Liver (tissue), 9 donors: ENCODE results near the gene CDK5R2. TPM values are rescaled to one million over a fixed set of nuclear protein-coding genes. Genes with fewer than 3 reads are reported as not detected.

Source experiments
- DNase-seq: peaks from one replicate; pipeline ENCODE4 v3.0.0-alpha.2; 2017; ENCODE audit warnings: low spot score
- H3K27ac ChIP-seq, 2 donors: one replicate each; pipeline ENCODE4 v1.7.0; 2013; ENCODE audit warnings: inconsistent platforms in 2 of 2, low read length in 2 of 2, control low read depth in 1 of 2, low read depth in 1 of 2, mild to moderate bottlenecking in 1 of 2
- H3K27me3 ChIP-seq, 4 donors: one replicate each; pipeline versions ENCODE4 v1.6.1 to v1.7.0; 2013; ENCODE audit warnings: low read length in 3 of 4, inconsistent platforms in 1 of 4, mild to moderate bottlenecking in 1 of 4, moderate library complexity in 1 of 4; ENCODE audit not compliant: control insufficient read depth in 4 of 4, insufficient read depth in 4 of 4
- H3K36me3 ChIP-seq, 4 donors: one replicate each; pipeline versions ENCODE4 v1.6.1 to v1.7.0; 2013; ENCODE audit warnings: low read length in 3 of 4, mild to moderate bottlenecking in 3 of 4, low read depth in 1 of 4, moderate library complexity in 1 of 4; ENCODE audit not compliant: control insufficient read depth in 4 of 4, insufficient read depth in 3 of 4
- H3K4me1 ChIP-seq, 4 donors: one replicate each; pipeline versions ENCODE4 v1.6.1 to v1.7.0; 2013; ENCODE audit warnings: low read length in 3 of 4, mild to moderate bottlenecking in 3 of 4, moderate library complexity in 1 of 4; ENCODE audit not compliant: control insufficient read depth in 4 of 4, insufficient read depth in 4 of 4
- H3K4me3 ChIP-seq, 3 donors: one replicate each; pipeline versions ENCODE4 v1.6.1 to v1.7.0; 2013; ENCODE audit warnings: low read length in 3 of 3, control low read depth in 1 of 3, low read depth in 1 of 3, mild to moderate bottlenecking in 1 of 3
- H3K9ac ChIP-seq, 2 donors: one replicate each; pipeline ENCODE4 v1.7.0; 2013; ENCODE audit warnings: low read length in 2 of 2, mild to moderate bottlenecking in 2 of 2, moderate library complexity in 2 of 2, control low read depth in 1 of 2, low read depth in 1 of 2
- H3K9me3 ChIP-seq, 4 donors: one replicate each; pipeline versions ENCODE4 v1.6.1 to v1.7.0; 2013; ENCODE audit warnings: low read length in 3 of 4; ENCODE audit not compliant: control insufficient read depth in 4 of 4
- EGR1 ChIP-seq, 2 donors: IDR thresholded peaks; 2 replicates each; pipeline ENCODE4 v1.6.1; 2016 to 2018; ENCODE audit warnings: antibody characterized with exemption in 2 of 2, low read depth in 2 of 2
- FOXA1 ChIP-seq: IDR thresholded peaks from 2 replicates; pipeline ENCODE4 v1.6.1; 2016; ENCODE audit warnings: antibody characterized with exemption
- FOXA2 ChIP-seq: IDR thresholded peaks from 2 replicates; pipeline ENCODE4 v1.6.1; 2016; ENCODE audit warnings: antibody characterized with exemption
- GABPA ChIP-seq, 2 donors: IDR thresholded peaks in 1 of 2; conservative IDR thresholded peaks in 1 of 2; 2 replicates each; pipeline ENCODE4 v1.6.1; 2016; ENCODE audit warnings: antibody characterized with exemption in 2 of 2, mild to moderate bottlenecking in 1 of 2, moderate library complexity in 1 of 2
- HNF4A ChIP-seq, 2 donors: conservative IDR thresholded peaks; 2 replicates each; pipeline ENCODE4 v1.6.1; 2016; ENCODE audit warnings: antibody characterized with exemption in 2 of 2, mild to moderate bottlenecking in 2 of 2
- HNF4G ChIP-seq: IDR thresholded peaks from 2 replicates; pipeline ENCODE4 v1.6.1; 2016; ENCODE audit warnings: antibody characterized with exemption
- JUND ChIP-seq, 2 donors: IDR thresholded peaks; 2 replicates each; pipeline ENCODE4 v1.6.1; 2016; ENCODE audit warnings: antibody characterized with exemption in 2 of 2
- NR2F2 ChIP-seq: IDR thresholded peaks from 2 replicates; pipeline ENCODE4 v1.6.1; 2016; ENCODE audit warnings: antibody characterized with exemption
- REST ChIP-seq: IDR thresholded peaks from 2 replicates; pipeline ENCODE4 v1.6.1; 2016; ENCODE audit warnings: antibody characterized with exemption, mild to moderate bottlenecking
- RXRA ChIP-seq, 2 donors: IDR thresholded peaks; 2 replicates each; pipeline ENCODE4 v1.6.1; 2017 to 2018; ENCODE audit warnings: antibody characterized with exemption in 2 of 2, mild to moderate bottlenecking in 1 of 2
- SP1 ChIP-seq: IDR thresholded peaks from 2 replicates; pipeline ENCODE4 v1.6.1; 2018; ENCODE audit warnings: antibody characterized with exemption, mild to moderate bottlenecking
- TAF1 ChIP-seq: conservative IDR thresholded peaks from 2 replicates; pipeline ENCODE4 v1.6.1; 2016; ENCODE audit warnings: antibody characterized with exemption, mild to moderate bottlenecking
- YY1 ChIP-seq: IDR thresholded peaks from 2 replicates; pipeline ENCODE4 v1.6.1; 2016; ENCODE audit warnings: antibody characterized with exemption, mild to moderate bottlenecking
- ZBTB33 ChIP-seq: IDR thresholded peaks from 2 replicates; pipeline ENCODE4 v1.6.1; 2016; ENCODE audit warnings: antibody characterized with exemption
- WGBS: extraction: QIAGEN DNeasy Blood & Tissue Kit; methylation state at CpG from one replicate; pipeline ENCODE4 v1.1.7; 2013; 5-methylcytosine and 5-hydroxymethylcytosine counted together
- polyA plus RNA-seq, 2 donors: library from polyadenylated mRNA; stranded (reverse) in 1 of 2; unstranded in 1 of 2; fragments of 200-250 nt in 1 of 2; fragments of >200 nt in 1 of 2; fragmentation: Nextera tagmentation in 1 of 2; extraction: Ambion mirVana in 1 of 2; gene quantifications; one replicate each; pipeline versions ENCODE4 v1.2.1 to v1.2.3, GENCODE V29; 2013 to 2015
- total RNA-seq, 2 donors: library from RNA; depleted of rRNA; stranded (reverse); fragments of >200 nt; gene quantifications; one replicate each; pipeline ENCODE4 v1.2.3, GENCODE V29; 2014
- TF ChIP-seq, protein P1 (sequence below): IDR thresholded peaks from 2 replicates; pipeline ENCODE4 v1.6.1; 2016; ENCODE audit warnings: antibody characterized with exemption
- TF ChIP-seq, protein P2 (sequence below): fragments of 150-350 bp; IDR thresholded peaks from 2 replicates; pipeline ENCODE4 v1.5.1; 2017; ENCODE audit warnings: improper control_type of control experiment, low read depth, low read length; ENCODE audit not compliant: missing input control
- TF ChIP-seq, protein P3 (sequence below): IDR thresholded peaks from 2 replicates; pipeline ENCODE4 v1.6.1; 2016; ENCODE audit warnings: antibody characterized with exemption
- donor health status: healthy.
- donor health status: healthy.
- donor health status: healthy.
- donor health status: healthy.
- donor health status: healthy.

The CDK5R2 gene
- total and polyA plus RNA-seq, 4 donors: not detected

DNA sequence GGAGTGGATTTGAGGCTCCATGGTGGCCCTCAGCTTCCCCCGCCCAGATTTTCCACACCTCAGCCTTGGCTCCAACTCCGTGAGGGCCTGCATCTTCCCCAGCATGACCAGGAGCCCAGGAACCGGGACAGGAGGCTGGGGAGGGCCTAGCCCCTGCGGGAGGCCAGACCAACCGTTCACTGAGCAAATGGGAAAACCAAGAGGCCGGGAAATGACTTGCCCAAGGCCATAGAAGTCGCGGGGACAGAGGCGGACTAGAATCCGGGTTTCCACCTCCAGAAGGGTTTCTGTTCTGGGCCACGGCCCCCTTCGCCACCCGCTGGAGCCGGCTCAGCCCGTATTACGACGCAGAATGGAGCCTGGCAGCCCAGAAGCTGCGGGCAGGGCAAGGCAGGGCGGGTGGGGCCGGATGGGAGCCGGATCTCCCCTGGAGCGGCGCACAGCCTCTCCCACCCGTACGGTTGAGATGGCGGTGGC is 41.7 kb downstream of the CDK5R2 start:
- Histone ChIP-seq H3K9me3 (no peaks in the 10 kb centered on the region), H3K27me3 (no peaks in the 10 kb centered on the region), H3K36me3 (no peaks in the 10 kb centered on the region), H3K4me1 (peaks cover 4 to 44% (median 21%) of the 10 kb centered on the region in 4 donors), H3K4me3 (peak overlapping the region in 1 of 3 donors; percentile 46), H3K9ac (no peak overlapping the region), H3K27ac (no peak overlapping the region)
- TF ChIP-seq JUND (IDR thresholded peaks at IDR 0.05) (no peak), TAF1 (no peak), NR2F2 (no peak), SP1 (no peak), YY1 (no peak), EGR1 (IDR thresholded peaks at IDR 0.05; ENCODE audit: low read depth in 2 of 2) (no peak), FOXA2 (no peak), FOXA1 (no peak), RXRA (IDR thresholded peaks at IDR 0.05) (no peak), GABPA (IDR thresholded peaks at IDR 0.05 in 1 of 2, conservative IDR thresholded peaks at IDR 0.05 in 1 of 2) (no peak), HNF4A (conservative IDR thresholded peaks at IDR 0.05) (no peak), HNF4G (no peak), ZBTB33 (no peak)
- TF ChIP-seq, protein P1, sequence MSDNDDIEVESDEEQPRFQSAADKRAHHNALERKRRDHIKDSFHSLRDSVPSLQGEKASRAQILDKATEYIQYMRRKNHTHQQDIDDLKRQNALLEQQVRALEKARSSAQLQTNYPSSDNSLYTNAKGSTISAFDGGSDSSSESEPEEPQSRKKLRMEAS: no peak
- TF ChIP-seq, protein P2, sequence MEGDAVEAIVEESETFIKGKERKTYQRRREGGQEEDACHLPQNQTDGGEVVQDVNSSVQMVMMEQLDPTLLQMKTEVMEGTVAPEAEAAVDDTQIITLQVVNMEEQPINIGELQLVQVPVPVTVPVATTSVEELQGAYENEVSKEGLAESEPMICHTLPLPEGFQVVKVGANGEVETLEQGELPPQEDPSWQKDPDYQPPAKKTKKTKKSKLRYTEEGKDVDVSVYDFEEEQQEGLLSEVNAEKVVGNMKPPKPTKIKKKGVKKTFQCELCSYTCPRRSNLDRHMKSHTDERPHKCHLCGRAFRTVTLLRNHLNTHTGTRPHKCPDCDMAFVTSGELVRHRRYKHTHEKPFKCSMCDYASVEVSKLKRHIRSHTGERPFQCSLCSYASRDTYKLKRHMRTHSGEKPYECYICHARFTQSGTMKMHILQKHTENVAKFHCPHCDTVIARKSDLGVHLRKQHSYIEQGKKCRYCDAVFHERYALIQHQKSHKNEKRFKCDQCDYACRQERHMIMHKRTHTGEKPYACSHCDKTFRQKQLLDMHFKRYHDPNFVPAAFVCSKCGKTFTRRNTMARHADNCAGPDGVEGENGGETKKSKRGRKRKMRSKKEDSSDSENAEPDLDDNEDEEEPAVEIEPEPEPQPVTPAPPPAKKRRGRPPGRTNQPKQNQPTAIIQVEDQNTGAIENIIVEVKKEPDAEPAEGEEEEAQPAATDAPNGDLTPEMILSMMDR: no peak
- TF ChIP-seq, protein P3, sequence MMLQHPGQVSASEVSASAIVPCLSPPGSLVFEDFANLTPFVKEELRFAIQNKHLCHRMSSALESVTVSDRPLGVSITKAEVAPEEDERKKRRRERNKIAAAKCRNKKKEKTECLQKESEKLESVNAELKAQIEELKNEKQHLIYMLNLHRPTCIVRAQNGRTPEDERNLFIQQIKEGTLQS: no peak
- 58% methylated on average over 26 of the region's 26 CpGs for WGBS
- no peak for DNase-seq

DNA sequence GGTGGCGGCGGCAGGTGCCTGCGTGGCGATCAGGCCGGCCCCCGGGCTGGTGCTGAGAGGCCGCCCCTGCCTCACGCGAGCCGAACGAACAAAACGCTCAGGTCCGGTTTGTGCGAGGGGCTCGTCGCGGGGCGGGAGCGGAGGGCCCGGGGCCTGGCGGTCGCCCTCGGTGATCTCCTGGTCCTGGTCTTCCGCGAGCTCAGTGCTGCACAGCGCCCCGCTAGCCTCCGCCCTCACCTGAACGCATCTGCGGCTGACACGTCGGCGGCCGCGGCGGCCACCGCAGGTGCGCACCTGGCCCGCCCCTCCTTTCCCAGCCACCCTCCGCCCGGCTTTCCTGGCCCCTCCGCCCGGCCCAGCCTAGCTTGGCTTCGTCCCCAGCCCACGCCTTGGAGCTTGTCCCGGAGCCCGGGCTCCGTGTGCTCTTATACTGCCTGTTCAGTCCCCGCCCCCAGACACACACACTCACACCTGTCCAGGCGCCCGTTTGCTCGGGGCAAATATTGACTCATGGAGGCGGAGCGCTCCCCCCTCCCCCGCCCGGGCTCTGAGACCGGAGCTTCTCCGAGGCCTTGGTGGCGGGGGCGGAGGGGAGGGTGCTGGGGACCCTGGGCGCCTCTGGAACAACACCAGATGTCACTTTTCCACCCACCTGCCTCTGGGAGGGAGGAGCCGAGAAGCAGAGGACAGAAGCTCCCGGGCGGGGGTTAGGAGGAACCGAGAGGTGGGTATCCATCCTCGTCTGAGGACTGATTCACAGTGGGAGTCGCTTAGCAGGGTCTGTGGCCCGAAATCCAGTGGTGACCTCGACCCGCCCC is 42.3 kb downstream of the CDK5R2 start:
- peak overlapping the region in 1 of 2 donors; percentile 64 for H3K9ac ChIP-seq
- DNase-seq: peak; percentile 80
- peak overlapping the region; percentile 7 to 46 (median 19) for H3K4me3 ChIP-seq
- peak overlapping the region; percentile 89 to 98 for H3K27ac ChIP-seq
- no peaks in the 10 kb centered on the region for H3K9me3 ChIP-seq
- peaks cover 4 to 38% (median 17%) of the 10 kb centered on the region in 4 donors for H3K4me1 ChIP-seq
- H3K36me3 ChIP-seq: no peaks in the 10 kb centered on the region
- WGBS: 8% methylated on average over 70 of the region's 70 CpGs
- no peaks in the 10 kb centered on the region for H3K27me3 ChIP-seq
- TF ChIP-seq, protein P3: no peak
- peak in 1 of 2 donors; percentile 63 for TF ChIP-seq HNF4A (conservative IDR thresholded peaks at IDR 0.05)
- TF ChIP-seq, protein P1: no peak
- TF ChIP-seq FOXA2: peak; percentile 82
- TF ChIP-seq EGR1 (IDR thresholded peaks at IDR 0.05; ENCODE audit: low read depth in 2 of 2): peak; percentile 93 to 99
- peak; percentile 62 for TF ChIP-seq YY1
- peak; percentile 81 for TF ChIP-seq FOXA1
- no peak for TF ChIP-seq SP1
- TF ChIP-seq RXRA (IDR thresholded peaks at IDR 0.05): no peak
- TF ChIP-seq, protein P2: no peak
- peak; percentile 84 for TF ChIP-seq REST
- no peak for TF ChIP-seq HNF4G
- peak in 1 of 2 donors; percentile 48 for TF ChIP-seq JUND (IDR thresholded peaks at IDR 0.05)
